22Rv1 (cell line): Measurements from ENCODE around the gene NACC1.

Source experiments
- H3K27ac ChIP-seq: fragments of 450-650 bp; 2 replicates; pipeline ENCODE4 v1.5.1; 2017
- CTCF ChIP-seq: fragments of 450-650 bp; IDR thresholded peaks from 2 replicates; pipeline ENCODE4 v1.5.1; 2017; ENCODE audit warnings: mild to moderate bottlenecking
- ZFX ChIP-seq: fragments of 450-650 bp; IDR thresholded peaks from 2 replicates; pipeline ENCODE4 v1.6.1; 2017; ENCODE audit warnings: antibody characterized with exemption, borderline replicate concordance

Gene NACC1

GRCh38 chr19:13097463-13098258 is 20.4 kb upstream of the NACC1 start:
- TF ChIP-seq ZFX (no peak), CTCF (no peak)
- H3K27ac ChIP-seq: 0 out of 2 replicates have a peak overlapping the region, but pooled peaks have one; percentile 53

GRCh38 chr19:13098277-13099072 is 19.6 kb upstream of the NACC1 start:
- TF ChIP-seq CTCF: no peak
- no peak for TF ChIP-seq ZFX

DNA sequence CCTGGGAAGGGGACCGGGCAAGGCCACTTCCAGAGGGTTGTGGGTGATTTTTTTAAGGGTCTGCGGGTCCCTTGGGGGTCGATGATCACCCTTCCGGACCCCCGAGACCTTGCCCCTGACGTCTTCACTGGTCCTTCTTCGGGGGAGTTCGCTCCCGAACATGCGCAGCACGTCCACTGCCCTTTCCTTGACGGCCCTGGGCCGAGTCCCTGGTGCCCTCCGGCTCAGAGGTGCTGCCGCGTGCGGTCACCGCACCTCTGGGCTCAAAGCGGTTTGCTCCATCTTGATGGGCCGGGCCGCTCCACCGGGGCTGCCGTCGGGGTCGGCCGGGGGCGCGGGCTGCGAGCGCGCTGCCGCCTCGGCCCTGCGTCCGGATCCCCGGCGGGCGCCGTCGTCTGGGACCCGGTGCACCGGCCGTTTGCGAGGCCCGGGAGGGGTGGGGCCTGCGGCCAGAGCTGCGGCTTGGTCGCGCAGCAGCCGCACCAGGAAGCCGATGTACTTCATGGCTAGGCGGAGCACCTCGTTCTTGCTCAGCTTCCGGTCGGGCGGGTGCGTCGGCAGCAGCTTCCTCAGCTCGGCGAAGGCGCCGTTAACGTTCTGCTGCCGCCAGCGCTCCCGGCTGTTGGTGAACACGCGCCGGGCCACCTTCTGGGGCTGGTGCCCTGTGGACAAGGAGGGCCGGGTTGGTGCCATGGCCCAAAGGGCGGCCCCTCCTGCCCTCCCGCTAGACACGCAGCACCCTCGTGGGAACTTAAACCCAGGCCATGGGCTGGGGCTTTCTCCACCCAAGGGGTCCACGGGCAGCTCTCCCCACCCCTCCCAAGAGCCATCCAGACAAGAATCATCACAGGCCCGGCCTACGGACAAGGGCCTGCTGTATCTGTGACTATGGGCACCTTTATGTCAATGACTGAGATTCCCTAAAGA is 18.7 kb upstream of the NACC1 start:
- peak overlapping the region; percentile 40 for H3K27ac ChIP-seq
- TF ChIP-seq CTCF: no peak
- TF ChIP-seq ZFX: no peak

More at GRCh38 chr19:13098277-13099072, 19.6 kb upstream of the NACC1 start:
- H3K27ac ChIP-seq: peak overlapping the region; percentile 20; the same call in 1 of the 2 replicates

- TF ChIP-seq ZFX (no peak), CTCF (no peak)
- H3K27ac ChIP-seq: peak overlapping the region; percentile 40
These were observed 18.0 kb upstream of the NACC1 start for GRCh38 chr19:13100031-13100588.

DNA sequence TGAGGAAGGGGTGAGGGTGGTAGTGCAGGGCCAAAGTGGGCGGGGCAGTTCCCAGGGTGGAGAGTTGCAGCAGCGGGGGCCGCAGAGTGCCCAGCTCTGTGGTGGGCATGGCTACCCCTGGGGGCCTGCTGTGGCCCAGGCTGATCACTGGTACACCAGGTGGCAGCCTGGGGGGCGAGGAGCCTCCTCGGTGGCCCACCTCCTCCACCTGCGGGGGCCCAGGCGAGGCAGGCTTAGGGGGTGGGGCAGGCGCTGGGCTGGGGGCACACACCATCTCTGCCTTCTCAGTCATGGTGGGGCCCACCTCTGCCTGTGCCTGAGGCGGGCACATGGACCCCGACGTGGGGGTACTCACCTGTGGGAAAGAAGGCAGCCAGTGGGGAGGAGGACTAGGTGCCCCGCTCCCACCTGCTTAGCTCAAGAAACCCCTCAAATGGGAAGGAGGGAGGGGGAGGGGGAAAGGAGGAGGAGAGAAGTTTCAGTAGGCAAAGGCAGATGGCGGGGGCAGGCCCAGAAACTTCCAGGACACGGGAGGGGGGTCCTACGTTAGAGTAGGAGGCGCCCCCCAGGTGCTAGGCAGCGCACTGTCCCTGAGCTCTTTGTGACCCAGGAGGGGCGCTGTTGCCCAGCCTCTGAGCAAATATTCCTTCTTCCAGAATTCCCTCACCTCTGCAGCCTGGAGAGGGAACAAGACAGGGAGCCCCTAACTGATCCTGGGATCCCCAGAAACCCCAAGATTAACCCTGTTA is 17.0 kb upstream of the NACC1 start:
- no peak for TF ChIP-seq ZFX
- TF ChIP-seq CTCF: peak; percentile 15; the same call in 1 of the 2 replicates
- H3K27ac ChIP-seq: peak overlapping the region; percentile 33; the same call in 1 of the 2 replicates
